ENCODE results near the gene ELF2.
"Not testable (repeated sequence)": the region's sequence is repeated elsewhere in the genome, so short reads cannot be mapped to it uniquely, and the experiment has no call there.

Gene ELF2

DNA sequence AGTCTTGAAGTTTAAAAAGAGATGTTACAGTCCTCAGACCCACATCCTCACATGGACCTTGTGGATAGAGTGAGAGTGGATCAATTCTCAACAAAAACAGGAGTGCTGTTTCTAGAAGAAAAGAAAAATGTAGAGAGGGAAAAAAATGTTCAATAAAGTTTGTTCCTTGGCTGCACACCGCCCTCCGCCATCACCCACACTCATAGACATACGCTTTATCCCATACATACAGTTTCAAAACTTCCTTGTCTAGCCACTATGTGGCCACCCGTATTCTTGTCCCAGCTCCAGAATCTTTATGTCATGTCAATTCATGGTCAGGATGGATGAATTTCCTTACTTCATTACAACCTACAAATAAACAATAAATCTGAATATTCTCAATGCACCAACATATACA lies 23.5 kb upstream of the ELF2 start (continued):
- TF ChIP-seq ZNF521 (tag by site-specific recombination; IDR thresholded peaks at IDR 0.05) (no peak), KLF7 (tag by site-specific recombination; IDR thresholded peaks at IDR 0.05; ENCODE audit: borderline replicate concordance) (no peak), ZNF202 (tag by site-specific recombination; IDR thresholded peaks at IDR 0.05; ENCODE audit: borderline replicate concordance) (no peak), ZFP69B (tag by site-specific recombination; IDR thresholded peaks at IDR 0.05) (no peak), ZNF571 (tag by site-specific recombination; IDR thresholded peaks at IDR 0.05) (no peak), SCRT1 (tag by site-specific recombination; IDR thresholded peaks at IDR 0.05; ENCODE audit: borderline replicate concordance) (no peak)
- TF ChIP-seq, protein P1, sequence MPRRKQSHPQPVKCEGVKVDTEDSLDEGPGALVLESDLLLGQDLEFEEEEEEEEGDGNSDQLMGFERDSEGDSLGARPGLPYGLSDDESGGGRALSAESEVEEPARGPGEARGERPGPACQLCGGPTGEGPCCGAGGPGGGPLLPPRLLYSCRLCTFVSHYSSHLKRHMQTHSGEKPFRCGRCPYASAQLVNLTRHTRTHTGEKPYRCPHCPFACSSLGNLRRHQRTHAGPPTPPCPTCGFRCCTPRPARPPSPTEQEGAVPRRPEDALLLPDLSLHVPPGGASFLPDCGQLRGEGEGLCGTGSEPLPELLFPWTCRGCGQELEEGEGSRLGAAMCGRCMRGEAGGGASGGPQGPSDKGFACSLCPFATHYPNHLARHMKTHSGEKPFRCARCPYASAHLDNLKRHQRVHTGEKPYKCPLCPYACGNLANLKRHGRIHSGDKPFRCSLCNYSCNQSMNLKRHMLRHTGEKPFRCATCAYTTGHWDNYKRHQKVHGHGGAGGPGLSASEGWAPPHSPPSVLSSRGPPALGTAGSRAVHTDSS (tag by site-specific recombination; IDR thresholded peaks at IDR 0.05): no peak
- TF ChIP-seq, protein P2, sequence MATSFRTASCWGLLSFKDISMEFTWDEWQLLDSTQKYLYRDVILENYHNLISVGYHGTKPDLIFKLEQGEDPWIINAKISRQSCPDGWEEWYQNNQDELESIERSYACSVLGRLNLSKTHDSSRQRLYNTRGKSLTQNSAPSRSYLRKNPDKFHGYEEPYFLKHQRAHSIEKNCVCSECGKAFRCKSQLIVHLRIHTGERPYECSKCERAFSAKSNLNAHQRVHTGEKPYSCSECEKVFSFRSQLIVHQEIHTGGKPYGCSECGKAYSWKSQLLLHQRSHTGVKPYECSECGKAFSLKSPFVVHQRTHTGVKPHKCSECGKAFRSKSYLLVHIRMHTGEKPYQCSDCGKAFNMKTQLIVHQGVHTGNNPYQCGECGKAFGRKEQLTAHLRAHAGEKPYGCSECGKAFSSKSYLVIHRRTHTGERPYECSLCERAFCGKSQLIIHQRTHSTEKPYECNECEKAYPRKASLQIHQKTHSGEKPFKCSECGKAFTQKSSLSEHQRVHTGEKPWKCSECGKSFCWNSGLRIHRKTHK (tag by site-specific recombination; IDR thresholded peaks at IDR 0.05): no peak

DNA sequence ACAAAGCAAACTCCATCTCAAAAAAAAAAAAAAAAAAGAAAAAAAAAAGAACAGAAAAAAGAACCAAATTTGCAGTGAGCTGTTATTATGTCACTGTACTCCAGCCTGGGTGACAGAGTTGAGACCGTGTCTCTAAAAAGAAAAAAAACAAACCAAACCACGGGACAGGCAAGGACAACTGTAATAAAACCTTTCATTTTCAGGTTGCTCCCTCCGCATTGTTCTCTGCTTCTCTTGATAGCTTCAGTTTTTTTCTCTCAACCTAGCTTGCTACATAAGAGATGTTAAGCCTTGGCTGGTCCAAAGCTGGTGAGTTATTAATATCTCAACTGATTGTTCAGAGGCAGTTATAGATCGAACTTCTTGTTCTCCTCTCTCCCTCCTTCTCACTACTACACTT lies 23.1 kb upstream of the ELF2 start:
- TF ChIP-seq, protein P3, sequence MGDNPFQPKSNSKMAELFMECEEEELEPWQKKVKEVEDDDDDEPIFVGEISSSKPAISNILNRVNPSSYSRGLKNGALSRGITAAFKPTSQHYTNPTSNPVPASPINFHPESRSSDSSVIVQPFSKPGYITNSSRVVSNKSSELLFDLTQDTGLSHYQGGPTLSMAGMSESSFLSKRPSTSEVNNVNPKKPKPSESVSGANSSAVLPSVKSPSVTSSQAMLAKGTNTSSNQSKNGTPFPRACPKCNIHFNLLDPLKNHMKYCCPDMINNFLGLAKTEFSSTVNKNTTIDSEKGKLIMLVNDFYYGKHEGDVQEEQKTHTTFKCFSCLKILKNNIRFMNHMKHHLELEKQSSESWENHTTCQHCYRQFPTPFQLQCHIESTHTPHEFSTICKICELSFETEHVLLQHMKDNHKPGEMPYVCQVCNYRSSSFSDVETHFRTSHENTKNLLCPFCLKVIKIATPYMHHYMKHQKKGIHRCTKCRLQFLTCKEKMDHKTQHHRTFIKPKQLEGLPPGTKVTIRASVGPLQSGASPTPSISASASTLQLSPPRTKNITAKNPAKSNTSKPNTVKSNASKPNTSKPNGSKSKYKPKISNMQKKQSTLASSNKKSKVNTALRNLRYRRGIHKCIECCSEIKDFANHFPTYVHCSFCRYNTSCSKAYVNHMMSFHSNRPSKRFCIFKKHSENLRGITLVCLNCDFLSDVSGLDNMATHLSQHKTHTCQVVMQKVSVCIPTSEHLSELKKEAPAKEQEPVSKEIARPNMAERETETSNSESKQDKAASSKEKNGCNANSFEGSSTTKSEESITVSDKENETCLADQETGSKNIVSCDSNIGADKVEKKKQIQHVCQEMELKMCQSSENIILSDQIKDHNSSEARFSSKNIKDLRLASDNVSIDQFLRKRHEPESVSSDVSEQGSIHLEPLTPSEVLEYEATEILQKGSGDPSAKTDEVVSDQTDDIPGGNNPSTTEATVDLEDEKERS (tag by site-specific recombination; IDR thresholded peaks at IDR 0.05): no peak
- Histone ChIP-seq H3K9me3 (ENCODE audit: control insufficient read depth, insufficient read depth, low read depth, low read length) (no peaks in the 10 kb centered on the region), H3K4me1 (ENCODE audit: control insufficient read depth, insufficient read depth, low read length) (no peaks in the 10 kb centered on the region), H3K27ac (ENCODE audit: extremely low read depth, low read depth, low read length) (no peak overlapping the region), H3K4me3 (ENCODE audit: low read depth, low read length) (no peak overlapping the region), H3K36me3 (ENCODE audit: control insufficient read depth in 2 of 2, insufficient read depth in 1 of 2, low read length in 2 of 2) (no peaks in the 10 kb centered on the region)
- CTCF ChIA-PET: no interaction called here
- POLR2A ChIA-PET: no interaction called here

DNA sequence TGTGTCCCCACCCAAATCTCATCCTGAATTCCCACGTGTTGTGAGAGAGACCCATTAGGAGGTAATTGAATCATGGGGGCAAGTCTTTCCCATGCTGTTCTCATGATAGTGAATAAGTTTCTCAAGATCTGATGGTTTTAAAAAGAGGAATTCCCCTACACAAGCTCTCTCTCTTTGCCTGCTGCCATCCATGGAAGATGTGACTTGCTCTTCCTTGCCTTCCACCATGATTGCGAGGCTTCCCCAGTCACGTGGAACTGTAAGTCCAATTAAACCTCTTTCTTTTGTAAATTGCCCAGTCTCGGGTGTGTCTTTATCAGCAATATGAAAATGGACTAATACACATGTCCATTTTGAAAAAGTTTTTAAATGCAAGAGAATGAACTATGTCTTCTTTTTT lies 20.2 kb upstream of the ELF2 start:
- H3K4me1 ChIP-seq (ENCODE audit: control insufficient read depth, insufficient read depth, low read length); CTCF ChIA-PET; H3K9me3 ChIP-seq (ENCODE audit: control insufficient read depth, insufficient read depth, low read depth, low read length); H3K4me3 ChIP-seq (ENCODE audit: low read depth, low read length); H3K36me3 ChIP-seq (ENCODE audit: control insufficient read depth in 2 of 2, insufficient read depth in 1 of 2, low read length in 2 of 2); POLR2A ChIA-PET; H3K27ac ChIP-seq (ENCODE audit: extremely low read depth, low read depth, low read length): not testable (repeated sequence)

DNA sequence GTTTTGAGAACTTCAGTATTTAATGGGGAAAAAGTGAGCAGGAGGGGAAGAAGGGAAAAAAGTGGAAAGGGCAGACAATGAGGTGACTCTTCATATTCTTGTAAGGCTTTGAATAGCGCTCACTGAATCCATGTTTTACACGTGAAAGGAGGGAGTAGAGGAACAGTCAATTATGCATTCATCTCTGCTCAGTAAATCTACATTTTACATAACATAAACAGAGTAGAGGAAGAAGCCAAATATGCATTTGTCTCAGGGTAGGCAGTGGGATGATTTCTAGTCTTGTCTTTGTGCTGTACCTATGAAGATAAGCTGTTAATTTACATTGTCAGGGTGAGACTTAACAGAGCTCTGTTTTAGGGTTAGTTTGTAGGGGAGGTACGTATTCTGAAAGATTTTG lies 19.4 kb upstream of the ELF2 start:
- H3K27ac ChIP-seq (ENCODE audit: extremely low read depth, low read depth, low read length): no peak overlapping the region
- no peaks in the 10 kb centered on the region for H3K4me1 ChIP-seq (ENCODE audit: control insufficient read depth, insufficient read depth, low read length)
- H3K4me3 ChIP-seq (ENCODE audit: low read depth, low read length): no peak overlapping the region
- POLR2A ChIA-PET: no interaction called here
- CTCF ChIA-PET: no interaction called here
- no peaks in the 10 kb centered on the region for H3K9me3 ChIP-seq (ENCODE audit: control insufficient read depth, insufficient read depth, low read depth, low read length)
- H3K36me3 ChIP-seq (ENCODE audit: control insufficient read depth in 2 of 2, insufficient read depth in 1 of 2, low read length in 2 of 2): no peaks in the 10 kb centered on the region
- TF ChIP-seq, protein P4, sequence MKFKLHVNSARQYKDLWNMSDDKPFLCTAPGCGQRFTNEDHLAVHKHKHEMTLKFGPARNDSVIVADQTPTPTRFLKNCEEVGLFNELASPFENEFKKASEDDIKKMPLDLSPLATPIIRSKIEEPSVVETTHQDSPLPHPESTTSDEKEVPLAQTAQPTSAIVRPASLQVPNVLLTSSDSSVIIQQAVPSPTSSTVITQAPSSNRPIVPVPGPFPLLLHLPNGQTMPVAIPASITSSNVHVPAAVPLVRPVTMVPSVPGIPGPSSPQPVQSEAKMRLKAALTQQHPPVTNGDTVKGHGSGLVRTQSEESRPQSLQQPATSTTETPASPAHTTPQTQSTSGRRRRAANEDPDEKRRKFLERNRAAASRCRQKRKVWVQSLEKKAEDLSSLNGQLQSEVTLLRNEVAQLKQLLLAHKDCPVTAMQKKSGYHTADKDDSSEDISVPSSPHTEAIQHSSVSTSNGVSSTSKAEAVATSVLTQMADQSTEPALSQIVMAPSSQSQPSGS (tag by site-specific recombination; IDR thresholded peaks at IDR 0.05; ENCODE audit: low read depth): no peak
- TF ChIP-seq ZNF610 (tag by site-specific recombination; IDR thresholded peaks at IDR 0.05; ENCODE audit: borderline replicate concordance): no peak
- no peak for TF ChIP-seq ZFP3 (tag by site-specific recombination; IDR thresholded peaks at IDR 0.05; ENCODE audit: low read depth)
- TF ChIP-seq OSR2 (tag by site-specific recombination; IDR thresholded peaks at IDR 0.05): no peak
- no peak for TF ChIP-seq SP7 (tag by site-specific recombination; IDR thresholded peaks at IDR 0.05)
